IgD-negative memory B cell (primary cell): Measurements from ENCODE around the gene LARP4. TPM values are rescaled to one million over a fixed set of nuclear protein-coding genes. Genes with fewer than 3 reads are reported as not detected.
"Not testable (repeated sequence)": the region's sequence is repeated elsewhere in the genome, so short reads cannot be mapped to it uniquely, and the experiment has no call there.

ENCODE experiments used
- H3K27ac Mint-ChIP-seq, 3 donors: one replicate each; pipeline ENCODE4 v1.8.0; 2020 to 2022; ENCODE audit warnings: mild to moderate bottlenecking in 3 of 3, mixed read lengths in 3 of 3, moderate library complexity in 1 of 3
- H3K27me3 Mint-ChIP-seq: one replicate; pipeline ENCODE4 v1.8.0; 2021; ENCODE audit warnings: mixed read lengths
- H3K36me3 Mint-ChIP-seq: one replicate; pipeline ENCODE4 v1.8.0; 2020; ENCODE audit warnings: mild to moderate bottlenecking, mixed read lengths
- H3K4me1 Mint-ChIP-seq, 3 donors: one replicate each; pipeline ENCODE4 v1.8.0; 2020 to 2022; ENCODE audit warnings: mixed read lengths in 3 of 3, mild to moderate bottlenecking in 1 of 3
- H3K4me3 Mint-ChIP-seq, 4 donors: one replicate each; pipeline ENCODE4 v1.8.0; 2020 to 2022; ENCODE audit warnings: mild to moderate bottlenecking in 4 of 4, mixed read lengths in 4 of 4, moderate library complexity in 3 of 4
- H3K9me3 Mint-ChIP-seq, 3 donors: one replicate each; pipeline ENCODE4 v1.8.0; 2020 to 2021; ENCODE audit warnings: mixed read lengths in 3 of 3, mild to moderate bottlenecking in 1 of 3
- polyA plus RNA-seq: library from polyadenylated mRNA; unstranded; fragments of 300-500 nt; fragmentation: Illumina TruSeq; gene quantifications from one replicate; pipeline ENCODE4 v1.2.3, GENCODE V29; 2021

Gene LARP4
- polyA plus RNA-seq, 1 donor from 2014 or later = 21.3 TPM

- Mint-ChIP-seq H3K4me3 (peak overlapping the region in 1 of 4 donors; percentile 63), H3K27ac (peak overlapping the region in 1 of 3 donors; percentile 64), H3K9me3 (peaks cover 12 to 41% (median 32%) of the 10 kb centered on the region in 3 donors)
- H3K4me1 Mint-ChIP-seq, H3K27me3 Mint-ChIP-seq, H3K36me3 Mint-ChIP-seq: not testable (repeated sequence)
Observed at GRCh38 chr12:50498119-50498518, 97.4 kb downstream of the LARP4 start.

- H3K36me3 Mint-ChIP-seq = peaks cover 4% of the 10 kb centered on the region
Observed at GRCh38 chr12:50504798-50505674, 104.4 kb downstream of the LARP4 start, which contains the start of gene DIP2B. TSS of gene DIP2B (plus strand) at chr12:50504985. CDS start at chr12:50505141, 156 bp downstream.

GRCh38 chr12:50505675-50506530, 105.2 kb downstream of the LARP4 start:
- H3K4me1 Mint-ChIP-seq = peaks cover 32 to 43% (median 38%) of the 10 kb centered on the region in 3 donors
- peak overlapping the region; percentile 81 to 93 (median 91) for H3K27ac Mint-ChIP-seq
- peak overlapping the region; percentile 72 to 99 (median 96) for H3K4me3 Mint-ChIP-seq
- H3K27me3 Mint-ChIP-seq = no peaks in the 10 kb centered on the region
- H3K9me3 Mint-ChIP-seq = no peaks in the 10 kb centered on the region
- peaks cover 4% of the 10 kb centered on the region for H3K36me3 Mint-ChIP-seq

More at GRCh38 chr12:50504798-50505674, 104.4 kb downstream of the LARP4 start, which contains the start of gene DIP2B:
- peak within 1 kb of the TSS; percentile 72 to 99 (median 96) for H3K4me3 Mint-ChIP-seq
- H3K9me3 Mint-ChIP-seq = no peaks in the 10 kb centered on the region
- peaks cover 30 to 38% (median 34%) of the 10 kb centered on the region in 3 donors for H3K4me1 Mint-ChIP-seq
- H3K27ac Mint-ChIP-seq = peak within 1 kb of the TSS; percentile 81 to 93 (median 91)
- H3K27me3 Mint-ChIP-seq = no peaks in the 10 kb centered on the region

- H3K4me3 Mint-ChIP-seq = peak overlapping the region; percentile 72 to 99 (median 96)
Observed at GRCh38 chr12:50506753-50507473, 106.2 kb downstream of the LARP4 start.

GRCh38 chr12:50507474-50507838, 106.8 kb downstream of the LARP4 start:
- Mint-ChIP-seq H3K4me1 (peaks cover 32 to 45% (median 39%) of the 10 kb centered on the region in 3 donors), H3K27ac (peak overlapping the region; percentile 36 to 81 (median 67))

More at GRCh38 chr12:50506753-50507473, 106.2 kb downstream of the LARP4 start:
- Mint-ChIP-seq H3K27me3 (no peaks in the 10 kb centered on the region), H3K36me3 (peaks cover 4% of the 10 kb centered on the region), H3K27ac (peak overlapping the region; percentile 36 to 81 (median 67)), H3K4me1 (peaks cover 32 to 44% (median 38%) of the 10 kb centered on the region in 3 donors), H3K9me3 (no peaks in the 10 kb centered on the region)

GRCh38 chr12:50507930-50508329, 107.2 kb downstream of the LARP4 start:
- H3K9me3 Mint-ChIP-seq = no peaks in the 10 kb centered on the region
- peak overlapping the region in 2 of 3 donors; percentile 36 to 42 for H3K27ac Mint-ChIP-seq
- peaks cover 32 to 48% (median 41%) of the 10 kb centered on the region in 3 donors for H3K4me1 Mint-ChIP-seq
- H3K4me3 Mint-ChIP-seq = peak overlapping the region; percentile 67 to 98 (median 78)
- H3K36me3 Mint-ChIP-seq = peaks cover 4% of the 10 kb centered on the region
- H3K27me3 Mint-ChIP-seq = no peaks in the 10 kb centered on the region

More at GRCh38 chr12:50507474-50507838, 106.8 kb downstream of the LARP4 start:
- Mint-ChIP-seq H3K36me3 (peaks cover 4% of the 10 kb centered on the region), H3K4me3 (peak overlapping the region; percentile 72 to 99 (median 96)), H3K9me3 (no peaks in the 10 kb centered on the region), H3K27me3 (no peaks in the 10 kb centered on the region)

- Mint-ChIP-seq H3K4me3 (peak overlapping the region; percentile 63 to 98 (median 78)), H3K36me3 (peaks cover 4% of the 10 kb centered on the region), H3K9me3 (no peaks in the 10 kb centered on the region), H3K27ac (peak overlapping the region in 2 of 3 donors; percentile 42 to 53), H3K4me1 (peaks cover 32 to 52% (median 46%) of the 10 kb centered on the region in 3 donors), H3K27me3 (no peaks in the 10 kb centered on the region)
Observed at GRCh38 chr12:50508414-50508813, 107.7 kb downstream of the LARP4 start.

GRCh38 chr12:50508970-50509663, 108.4 kb downstream of the LARP4 start:
- H3K9me3 Mint-ChIP-seq = no peaks in the 10 kb centered on the region
- H3K36me3 Mint-ChIP-seq = peaks cover 4% of the 10 kb centered on the region
- no peaks in the 10 kb centered on the region for H3K27me3 Mint-ChIP-seq
- H3K4me1 Mint-ChIP-seq = peaks cover 32 to 57% (median 49%) of the 10 kb centered on the region in 3 donors
- peak overlapping the region; percentile 63 to 98 (median 76) for H3K4me3 Mint-ChIP-seq
- peak overlapping the region; percentile 42 to 84 (median 76) for H3K27ac Mint-ChIP-seq

- Mint-ChIP-seq H3K4me1 (peaks cover 21 to 52% (median 51%) of the 10 kb centered on the region in 3 donors), H3K4me3 (peak overlapping the region; percentile 41 to 86 (median 80)), H3K27ac (peak overlapping the region; percentile 42 to 96 (median 82)), H3K9me3 (no peaks in the 10 kb centered on the region), H3K36me3 (no peaks in the 10 kb centered on the region), H3K27me3 (no peaks in the 10 kb centered on the region)
Observed at GRCh38 chr12:50514526-50515276, 114.0 kb downstream of the LARP4 start.

- Mint-ChIP-seq H3K9me3 (no peaks in the 10 kb centered on the region), H3K27ac (peak overlapping the region; percentile 0 to 96 (median 82)), H3K4me3 (peak overlapping the region in 3 of 4 donors; percentile 72 to 74 (median 73)), H3K27me3 (no peaks in the 10 kb centered on the region), H3K4me1 (peaks cover 21 to 51% (median 50%) of the 10 kb centered on the region in 3 donors), H3K36me3 (no peaks in the 10 kb centered on the region)
Observed at GRCh38 chr12:50515587-50515986, 114.9 kb downstream of the LARP4 start.

GRCh38 chr12:50517421-50518048, 116.8 kb downstream of the LARP4 start:
- Mint-ChIP-seq H3K4me1 (peaks cover 27 to 53% (median 51%) of the 10 kb centered on the region in 3 donors), H3K27me3 (no peaks in the 10 kb centered on the region), H3K9me3 (no peaks in the 10 kb centered on the region), H3K36me3 (no peaks in the 10 kb centered on the region), H3K27ac (no peak overlapping the region), H3K4me3 (no peak overlapping the region)

GRCh38 chr12:50518090-50518489, 117.4 kb downstream of the LARP4 start:
- H3K4me1 Mint-ChIP-seq = peaks cover 30 to 51% (median 50%) of the 10 kb centered on the region in 3 donors
- H3K4me3 Mint-ChIP-seq = no peak overlapping the region
- no peaks in the 10 kb centered on the region for H3K27me3 Mint-ChIP-seq
- H3K36me3 Mint-ChIP-seq = peaks cover 1% of the 10 kb centered on the region
- H3K27ac Mint-ChIP-seq = no peak overlapping the region
- no peaks in the 10 kb centered on the region for H3K9me3 Mint-ChIP-seq
